ENCODE data around the gene FRMD4A.

DNA sequence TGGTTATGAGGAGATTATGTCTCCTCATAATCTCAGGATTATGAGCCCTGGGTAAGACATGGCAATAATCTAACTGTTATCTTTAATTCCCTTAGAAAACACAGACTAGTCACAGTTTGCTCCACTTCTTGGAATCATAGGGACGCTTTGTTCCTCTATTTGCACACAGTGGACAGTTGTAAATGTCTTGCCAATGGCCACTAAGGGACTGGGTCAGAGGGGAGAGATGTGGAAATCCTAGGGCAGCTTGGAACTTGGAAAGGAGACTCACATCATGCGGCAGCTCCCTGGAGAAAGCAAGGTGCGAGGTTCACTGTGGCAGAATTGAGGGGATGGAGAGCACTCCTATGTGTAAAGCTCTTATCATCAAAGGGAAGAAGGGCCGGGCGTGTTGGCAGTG is 477.9 kb downstream of the FRMD4A start:
- TF ChIP-seq, protein P1, sequence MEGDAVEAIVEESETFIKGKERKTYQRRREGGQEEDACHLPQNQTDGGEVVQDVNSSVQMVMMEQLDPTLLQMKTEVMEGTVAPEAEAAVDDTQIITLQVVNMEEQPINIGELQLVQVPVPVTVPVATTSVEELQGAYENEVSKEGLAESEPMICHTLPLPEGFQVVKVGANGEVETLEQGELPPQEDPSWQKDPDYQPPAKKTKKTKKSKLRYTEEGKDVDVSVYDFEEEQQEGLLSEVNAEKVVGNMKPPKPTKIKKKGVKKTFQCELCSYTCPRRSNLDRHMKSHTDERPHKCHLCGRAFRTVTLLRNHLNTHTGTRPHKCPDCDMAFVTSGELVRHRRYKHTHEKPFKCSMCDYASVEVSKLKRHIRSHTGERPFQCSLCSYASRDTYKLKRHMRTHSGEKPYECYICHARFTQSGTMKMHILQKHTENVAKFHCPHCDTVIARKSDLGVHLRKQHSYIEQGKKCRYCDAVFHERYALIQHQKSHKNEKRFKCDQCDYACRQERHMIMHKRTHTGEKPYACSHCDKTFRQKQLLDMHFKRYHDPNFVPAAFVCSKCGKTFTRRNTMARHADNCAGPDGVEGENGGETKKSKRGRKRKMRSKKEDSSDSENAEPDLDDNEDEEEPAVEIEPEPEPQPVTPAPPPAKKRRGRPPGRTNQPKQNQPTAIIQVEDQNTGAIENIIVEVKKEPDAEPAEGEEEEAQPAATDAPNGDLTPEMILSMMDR (conservative IDR thresholded peaks at IDR 0.05) = no peak
- no peak for TF ChIP-seq EZH2 (IDR thresholded peaks at IDR 0.05; ENCODE audit: low read depth)
